SK-N-MC (cell line): ENCODE data around the gene L3MBTL4.

Source experiments
- EZH2 ChIP-seq: fragments of 200-600 bp; sonication (generic); IDR thresholded peaks from one replicate; pipeline ENCODE4 v1.6.1; 2017; ENCODE audit warnings: antibody characterized with exemption
- POLR2AphosphoS5 ChIP-seq: IDR thresholded peaks from 2 replicates; pipeline ENCODE4 v1.6.1; 2012; ENCODE audit warnings: mild to moderate bottlenecking, low read depth, low read length, borderline replicate concordance

DNA sequence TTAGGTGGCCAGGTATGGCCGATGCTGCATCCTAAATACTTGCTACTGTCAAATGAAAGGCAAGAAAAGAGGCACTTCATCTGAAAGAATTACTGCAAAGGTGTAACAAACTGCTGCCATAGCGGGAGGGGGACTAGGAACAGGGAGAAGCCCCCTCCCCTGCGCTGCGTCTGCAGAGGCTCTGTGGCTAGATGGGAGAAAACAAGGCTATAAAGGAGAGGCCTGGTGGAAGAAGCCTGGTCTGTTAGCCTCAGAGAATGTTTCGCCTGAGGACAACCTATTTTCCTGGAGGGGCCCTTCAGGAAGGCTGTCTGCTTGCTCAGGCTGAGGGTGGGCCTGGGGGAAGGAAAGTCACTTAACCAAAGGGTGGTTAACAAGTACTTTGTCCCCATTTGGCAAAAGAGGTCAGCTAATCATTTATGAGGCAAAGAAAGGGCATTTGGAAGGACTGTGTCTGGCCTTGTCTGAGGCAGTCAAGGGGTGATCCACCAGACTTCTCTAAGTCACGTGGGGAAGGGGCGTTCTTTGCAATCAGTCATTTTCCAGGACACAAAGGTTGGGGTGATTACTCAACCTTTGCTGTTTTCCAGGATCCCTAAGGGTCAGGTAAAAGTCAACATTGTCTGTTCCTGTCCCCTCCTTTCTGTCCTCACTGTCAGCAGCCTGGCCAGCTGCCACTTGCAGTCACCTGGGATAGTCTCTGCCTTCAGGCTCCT lies 416.4 kb downstream of the L3MBTL4 start:
- TF ChIP-seq POLR2AphosphoS5 (no peak), EZH2 (no peak)
